Tibial nerve (tissue), 4 donors: ENCODE data around the gene CD83. TPM values are rescaled to one million over a fixed set of nuclear protein-coding genes. Genes with fewer than 3 reads are reported as not detected.

Source experiments
- DNase-seq, 2 donors: peaks; one replicate each; pipeline ENCODE4 v3.0.0-alpha.2; 2019; ENCODE audit warnings: low spot score in 2 of 2
- H3K27ac ChIP-seq, 4 donors: fragments of 200-600 bp; sonication (generic) in 3 of 4; one replicate each; pipeline ENCODE4 v1.5.1; 2017 to 2019; ENCODE audit warnings: mild to moderate bottlenecking in 1 of 4
- H3K27me3 ChIP-seq, 2 donors: fragments of 200-600 bp; sonication (generic) in 1 of 2; one replicate each; pipeline versions ENCODE4 v1.5.1 to v1.6.0; 2017 to 2019
- H3K36me3 ChIP-seq, 3 donors: fragments of 200-600 bp; sonication (generic); one replicate each; pipeline ENCODE4 v1.5.1; 2018 to 2019
- H3K4me1 ChIP-seq, 4 donors: fragments of 200-600 bp; sonication (generic) in 3 of 4; one replicate each; pipeline ENCODE4 v1.5.1; 2017 to 2019
- H3K4me3 ChIP-seq, 4 donors: fragments of 200-600 bp; sonication (generic) in 3 of 4; one replicate each; pipeline ENCODE4 v1.5.1; 2017 to 2019; ENCODE audit warnings: mild to moderate bottlenecking in 1 of 4, moderate library complexity in 1 of 4
- H3K9me3 ChIP-seq, 4 donors: fragments of 200-600 bp; sonication (generic) in 3 of 4; one replicate each; pipeline ENCODE4 v1.5.1; 2017 to 2019
- EP300 ChIP-seq, 2 donors: sonication (generic); formaldehyde crosslinking; IDR thresholded peaks; one replicate each; pipeline ENCODE4 v1.6.1; 2017; ENCODE audit warnings: antibody characterized with exemption in 2 of 2, mild to moderate bottlenecking in 1 of 2
- POLR2A ChIP-seq, 2 donors: fragments of 450-650 bp; IDR thresholded peaks; one replicate each; pipeline ENCODE4 v1.6.1; 2017; ENCODE audit warnings: antibody characterized with exemption in 2 of 2, mild to moderate bottlenecking in 2 of 2, moderate library complexity in 2 of 2
- WGBS, 2 donors: methylation state at CpG; one replicate each; pipeline ENCODE4 v1.1.5; 2018; 5-methylcytosine and 5-hydroxymethylcytosine counted together
- total RNA-seq, 4 donors: library from RNA; depleted of rRNA; stranded (reverse); fragments of >200 nt; gene quantifications; one replicate each; pipeline ENCODE4 v1.1.0, GENCODE V29; 2016
- TF ChIP-seq, protein P1 (sequence below), 5 experiments: fragments of 200-600 bp in 3 of 5; fragments of 450-650 bp in 2 of 5; sonication (generic) in 3 of 5; IDR thresholded peaks; one replicate each; pipeline ENCODE4 v1.5.1; 2016 to 2019; ENCODE audit warnings: antibody characterized with exemption in 5 of 5, mild to moderate bottlenecking in 3 of 5, moderate library complexity in 2 of 5

The CD83 gene
- total RNA-seq, 4 donors from 2014 or later = 2.1 to 5.3 (median 3.7) TPM

DNA sequence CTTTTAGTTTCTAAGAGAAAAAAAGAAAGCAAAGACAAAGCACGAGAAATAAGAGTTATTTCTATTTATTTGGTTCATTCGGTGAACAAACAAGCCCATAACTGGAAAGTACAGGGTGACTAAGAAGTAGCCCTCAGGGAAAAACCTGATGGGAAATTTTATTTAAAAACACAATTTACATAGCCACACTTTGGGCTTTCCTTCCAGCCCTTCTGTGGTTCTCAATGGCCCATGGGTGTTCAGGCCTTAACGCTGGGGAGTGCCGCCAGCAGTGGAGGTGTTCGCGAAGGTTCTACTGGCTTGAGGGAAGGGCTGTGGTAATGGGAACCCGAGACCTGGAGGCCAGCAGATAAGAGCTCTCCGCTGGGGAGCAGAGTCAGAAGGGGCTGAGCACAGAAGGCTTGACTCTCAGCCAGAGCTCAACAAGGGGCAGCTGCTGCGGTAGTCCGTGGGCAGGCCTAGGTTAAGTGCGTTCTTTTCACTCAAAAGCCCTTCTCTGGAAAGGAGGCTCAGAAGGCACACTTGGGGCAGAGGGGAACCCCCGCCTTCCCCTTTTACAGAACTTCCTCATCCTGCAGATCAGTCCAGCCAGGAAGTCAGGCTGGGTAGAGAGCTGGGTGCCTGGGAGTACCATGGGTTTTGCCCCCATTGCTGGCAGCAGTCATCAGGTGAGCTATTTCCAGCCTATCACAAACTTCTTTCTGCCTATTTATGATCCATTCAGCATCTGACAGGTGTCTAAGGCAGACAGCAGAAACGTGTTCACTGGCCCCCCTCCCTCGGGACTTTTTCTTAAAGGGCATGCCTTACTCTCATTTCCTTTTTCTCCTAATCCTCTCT, 8.8 kb upstream of the CD83 start:
- 58 to 62% methylated on average over 14 of the region's 14 CpGs for WGBS, 2 donors
- DNase-seq = no peak
- H3K4me1 ChIP-seq = peaks cover 0 to 4% (median 0%) of the 10 kb centered on the region in 4 donors
- H3K4me3 ChIP-seq = no peak overlapping the region
- peaks cover 0 to 7% (median 0%) of the 10 kb centered on the region in 4 donors for H3K9me3 ChIP-seq
- H3K27me3 ChIP-seq = no peaks in the 10 kb centered on the region
- no peaks in the 10 kb centered on the region for H3K36me3 ChIP-seq
- H3K27ac ChIP-seq = peak overlapping the region in 2 of 4 donors; percentile 27 to 32
- TF ChIP-seq POLR2A (IDR thresholded peaks at IDR 0.05) (no peak), EP300 (IDR thresholded peaks at IDR 0.05) (peak in 1 of 2 donors; percentile 13)
- TF ChIP-seq, protein P1, sequence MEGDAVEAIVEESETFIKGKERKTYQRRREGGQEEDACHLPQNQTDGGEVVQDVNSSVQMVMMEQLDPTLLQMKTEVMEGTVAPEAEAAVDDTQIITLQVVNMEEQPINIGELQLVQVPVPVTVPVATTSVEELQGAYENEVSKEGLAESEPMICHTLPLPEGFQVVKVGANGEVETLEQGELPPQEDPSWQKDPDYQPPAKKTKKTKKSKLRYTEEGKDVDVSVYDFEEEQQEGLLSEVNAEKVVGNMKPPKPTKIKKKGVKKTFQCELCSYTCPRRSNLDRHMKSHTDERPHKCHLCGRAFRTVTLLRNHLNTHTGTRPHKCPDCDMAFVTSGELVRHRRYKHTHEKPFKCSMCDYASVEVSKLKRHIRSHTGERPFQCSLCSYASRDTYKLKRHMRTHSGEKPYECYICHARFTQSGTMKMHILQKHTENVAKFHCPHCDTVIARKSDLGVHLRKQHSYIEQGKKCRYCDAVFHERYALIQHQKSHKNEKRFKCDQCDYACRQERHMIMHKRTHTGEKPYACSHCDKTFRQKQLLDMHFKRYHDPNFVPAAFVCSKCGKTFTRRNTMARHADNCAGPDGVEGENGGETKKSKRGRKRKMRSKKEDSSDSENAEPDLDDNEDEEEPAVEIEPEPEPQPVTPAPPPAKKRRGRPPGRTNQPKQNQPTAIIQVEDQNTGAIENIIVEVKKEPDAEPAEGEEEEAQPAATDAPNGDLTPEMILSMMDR (IDR thresholded peaks at IDR 0.05) = no peak

DNA sequence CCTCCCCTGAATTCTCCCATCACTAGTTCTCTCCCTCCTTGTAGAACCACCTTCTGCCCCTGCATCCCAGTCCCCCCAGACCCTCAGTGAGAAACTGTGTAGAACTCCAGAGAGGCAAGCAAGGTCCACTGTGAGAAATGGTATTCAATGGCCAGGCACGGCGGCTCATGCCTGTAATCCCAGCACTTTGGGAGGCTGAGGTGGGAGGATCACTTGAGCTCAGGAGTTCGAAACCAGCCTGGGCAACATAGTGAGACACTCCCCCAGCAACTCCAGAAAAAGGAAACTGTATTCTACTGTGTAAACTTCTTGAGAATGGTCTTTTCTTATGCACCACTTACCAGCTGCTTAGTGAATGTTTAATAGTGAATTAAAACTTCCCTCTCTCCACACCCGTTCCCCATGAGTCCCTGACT, 8.2 kb upstream of the CD83 start:
- H3K4me1 ChIP-seq = peaks cover 0 to 4% (median 0%) of the 10 kb centered on the region in 4 donors
- no peak for DNase-seq
- H3K36me3 ChIP-seq = no peaks in the 10 kb centered on the region
- WGBS, 2 donors = 83 to 89% methylated on average over 4 of the region's 4 CpGs
- TF ChIP-seq EP300 (IDR thresholded peaks at IDR 0.05) (no peak), POLR2A (IDR thresholded peaks at IDR 0.05) (no peak)
- TF ChIP-seq, protein P1 (IDR thresholded peaks at IDR 0.05) = no peak
- no peaks in the 10 kb centered on the region for H3K27me3 ChIP-seq
- H3K27ac ChIP-seq = no peak overlapping the region
- H3K9me3 ChIP-seq = peaks cover 0 to 7% (median 0%) of the 10 kb centered on the region in 4 donors
- H3K4me3 ChIP-seq = no peak overlapping the region

DNA sequence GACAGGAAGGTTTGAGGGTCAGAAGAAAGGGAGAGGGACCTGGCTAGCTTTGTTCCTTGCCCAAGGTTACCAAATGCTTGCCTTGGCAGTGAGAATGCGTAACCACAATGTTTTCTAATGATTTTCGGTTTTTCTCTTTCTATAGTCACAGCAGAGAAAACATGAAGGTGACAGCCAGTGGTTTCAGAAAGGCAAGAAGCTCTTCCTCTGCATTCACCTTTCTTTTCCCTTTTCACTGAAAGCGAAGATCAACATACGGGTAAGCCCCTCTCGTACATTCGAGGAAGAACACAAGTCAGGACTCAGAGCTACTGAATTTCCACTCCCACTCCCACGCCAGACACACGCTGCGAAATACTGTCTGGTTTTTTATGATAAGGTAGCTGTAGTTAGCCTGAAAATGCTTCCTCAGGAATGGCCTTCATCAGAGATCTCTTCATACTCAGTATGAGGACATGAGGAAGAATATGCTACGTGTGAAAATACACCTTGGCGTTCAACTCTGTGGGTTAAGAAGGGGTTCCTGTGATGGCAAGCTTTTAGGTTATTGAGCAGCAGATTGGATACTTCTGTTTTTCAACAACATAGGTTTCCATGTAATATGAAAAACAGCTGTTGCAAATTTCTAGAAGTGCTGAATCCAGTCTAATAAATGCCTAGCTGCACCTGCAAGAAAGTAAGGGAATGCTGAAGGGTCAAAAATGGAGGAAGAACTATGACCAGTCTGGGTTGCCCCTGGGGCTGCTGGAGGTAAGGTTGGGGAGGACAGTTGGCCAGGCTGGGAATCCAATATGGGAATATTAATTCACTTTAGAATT, 7.4 kb upstream of the CD83 start:
- no peak overlapping the region for H3K4me3 ChIP-seq
- 86 to 91% methylated on average over 11 of the region's 11 CpGs for WGBS, 2 donors

DNA sequence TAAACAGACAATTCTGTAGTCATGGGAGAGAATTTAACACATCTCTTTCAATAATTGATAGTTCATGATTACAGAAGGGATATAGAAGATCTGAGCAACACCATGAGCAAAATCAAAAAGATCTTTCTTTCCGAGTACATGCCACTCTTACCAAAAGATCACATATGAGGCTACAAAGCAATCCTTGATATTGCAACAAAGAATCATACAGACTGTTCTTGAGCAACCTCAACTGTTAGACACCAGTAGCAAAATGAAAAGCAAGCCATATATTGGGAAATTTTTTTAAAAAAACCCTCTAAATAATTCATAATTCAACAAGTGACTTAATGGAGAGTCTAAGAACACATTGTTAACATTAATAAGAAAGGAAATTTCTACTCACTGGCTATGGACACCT, 3.6 kb upstream of the CD83 start:
- Histone ChIP-seq H3K27me3 (no peaks in the 10 kb centered on the region), H3K36me3 (no peaks in the 10 kb centered on the region), H3K4me3 (no peak overlapping the region), H3K9me3 (no peaks in the 10 kb centered on the region), H3K4me1 (peaks cover 0 to 19% (median 6%) of the 10 kb centered on the region in 4 donors), H3K27ac (peak overlapping the region in 1 of 4 donors; percentile 31)
- no peak for DNase-seq
- TF ChIP-seq, protein P1 (IDR thresholded peaks at IDR 0.05) = no peak
- no peak for TF ChIP-seq POLR2A (IDR thresholded peaks at IDR 0.05)
- no peak for TF ChIP-seq EP300 (IDR thresholded peaks at IDR 0.05)
- WGBS, 2 donors = 48 to 52% methylated on average over 1 of the region's 1 CpG

More for the DNA sequence above, 7.4 kb upstream of the CD83 start:
- no peak for DNase-seq
- H3K4me1 ChIP-seq = peaks cover 0 to 4% (median 0%) of the 10 kb centered on the region in 4 donors
- no peak overlapping the region for H3K27ac ChIP-seq
- no peaks in the 10 kb centered on the region for H3K27me3 ChIP-seq
- peaks cover 0 to 7% (median 0%) of the 10 kb centered on the region in 4 donors for H3K9me3 ChIP-seq
- H3K36me3 ChIP-seq = no peaks in the 10 kb centered on the region
- TF ChIP-seq, protein P1 (IDR thresholded peaks at IDR 0.05) = no peak
- no peak for TF ChIP-seq EP300 (IDR thresholded peaks at IDR 0.05)
- no peak for TF ChIP-seq POLR2A (IDR thresholded peaks at IDR 0.05)
